Activated T-helper 1 cell treated with Interleukin-2 at 50 U/mL for 16 hours (primary cell): ENCODE measurements around the gene THADA.

Experiments used
- DNase-seq: peaks from one replicate; pipeline ENCODE4 v3.0.0-alpha.2; 2020; ENCODE audit warnings: low read depth

Gene THADA

DNA sequence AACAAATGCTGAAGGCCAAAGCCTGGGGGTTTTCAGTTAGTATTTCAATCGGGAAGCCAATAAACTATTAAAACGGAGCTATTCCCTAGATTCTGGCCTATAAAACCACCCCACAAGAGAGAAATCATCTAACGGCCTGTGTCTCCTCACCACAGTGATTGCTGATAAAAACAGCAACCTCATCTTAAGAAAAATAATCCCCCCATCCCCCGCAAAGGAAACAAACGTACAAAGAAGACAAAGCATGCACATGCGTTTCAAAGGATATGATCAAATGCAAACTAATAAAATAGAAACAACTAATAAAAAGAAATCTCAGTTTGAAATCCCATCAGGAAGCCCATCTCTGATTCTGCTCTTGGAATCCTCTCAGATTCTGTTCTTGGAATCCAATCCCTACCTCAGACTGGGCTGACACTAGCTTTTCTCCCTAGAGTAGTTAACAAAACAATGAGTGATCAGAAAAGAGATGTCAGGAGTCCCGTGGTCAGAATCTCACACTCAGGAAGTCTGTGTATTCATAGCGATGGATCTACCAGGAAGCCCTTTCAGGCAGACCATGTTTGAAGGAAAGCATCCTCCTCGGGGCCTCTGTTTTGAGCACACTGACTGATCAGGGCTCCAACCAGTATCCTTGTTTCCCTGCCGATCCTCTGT lies 150.7 kb downstream of the THADA start:
- DNase-seq, result no peak

DNA sequence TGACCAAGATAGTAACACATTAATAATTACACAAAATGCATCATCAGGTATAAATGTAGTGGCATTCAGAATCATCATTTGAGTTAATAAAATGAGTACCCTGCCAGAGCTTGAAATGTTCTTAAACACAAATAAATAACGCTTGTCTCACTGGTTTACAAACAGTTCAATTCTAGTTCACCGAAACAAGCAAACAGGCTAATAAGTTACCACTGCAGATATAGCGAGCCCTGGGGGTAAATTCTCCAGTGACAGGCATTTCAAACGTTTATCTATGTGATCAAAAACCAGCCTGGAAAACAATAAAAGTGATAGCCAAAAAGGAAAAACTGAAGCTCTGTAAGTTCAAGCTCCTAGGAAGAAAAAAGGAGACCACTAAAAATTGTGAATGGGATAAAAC lies 152.6 kb downstream of the THADA start:
- DNase-seq, result no peak

- no peak for DNase-seq
Observed at GRCh38 chr2:43441195-43441594, 154.6 kb downstream of the THADA start.

- no peak for DNase-seq
Observed at GRCh38 chr2:43438858-43439655, 156.8 kb downstream of the THADA start.

- no peak for DNase-seq
Observed at GRCh38 chr2:43438342-43438741, 157.5 kb downstream of the THADA start.

- DNase-seq, result no peak
Observed at GRCh38 chr2:43437363-43437762, 158.5 kb downstream of the THADA start.

DNA sequence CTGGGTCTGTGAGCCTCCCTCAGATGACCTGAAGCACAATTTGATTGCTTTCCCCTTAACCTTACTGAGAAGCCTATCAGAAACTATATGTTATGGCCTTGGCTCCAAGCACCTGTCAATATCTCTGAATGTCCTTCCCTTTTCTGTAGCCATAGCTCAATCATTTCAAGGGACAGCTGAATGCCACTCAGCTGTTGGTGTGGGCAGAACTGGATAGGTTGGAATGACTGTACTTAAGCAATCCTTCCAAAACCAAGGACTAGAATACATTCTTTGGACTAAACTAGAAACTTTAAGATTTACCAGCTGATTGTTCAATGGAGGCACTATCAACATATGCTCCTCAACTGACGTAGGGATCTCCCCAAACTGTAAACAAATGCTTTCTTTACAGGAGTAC lies 159.4 kb downstream of the THADA start:
- DNase-seq, result no peak

DNA sequence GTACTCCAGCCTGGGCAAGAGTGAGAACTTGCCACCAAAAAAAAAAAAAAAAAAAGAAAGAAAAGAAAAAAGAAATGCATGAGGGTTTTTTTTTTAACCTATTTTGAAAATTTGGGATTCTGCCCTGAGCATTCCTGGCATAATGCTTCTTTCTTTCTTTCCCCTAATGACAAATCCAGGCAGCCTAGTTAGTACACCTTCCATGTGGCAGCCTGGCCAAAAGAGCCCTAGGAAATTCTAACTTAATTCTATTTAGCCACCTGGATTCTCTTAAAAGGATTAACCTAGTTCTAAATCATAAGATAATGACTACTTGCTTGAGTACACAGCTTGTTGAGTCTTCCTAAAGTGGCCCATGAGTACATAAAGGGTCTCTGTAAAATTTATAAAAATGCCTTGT lies 160.1 kb downstream of the THADA start:
- DNase-seq, result no peak

- no peak for DNase-seq
Observed at GRCh38 chr2:43430489-43430888, 165.3 kb downstream of the THADA start.

GRCh38 chr2:43429369-43429768 lies 166.5 kb downstream of the THADA start:
- DNase-seq, result no peak

- DNase-seq, result no peak
Observed at GRCh38 chr2:43427032-43427424, 168.8 kb downstream of the THADA start.

DNA sequence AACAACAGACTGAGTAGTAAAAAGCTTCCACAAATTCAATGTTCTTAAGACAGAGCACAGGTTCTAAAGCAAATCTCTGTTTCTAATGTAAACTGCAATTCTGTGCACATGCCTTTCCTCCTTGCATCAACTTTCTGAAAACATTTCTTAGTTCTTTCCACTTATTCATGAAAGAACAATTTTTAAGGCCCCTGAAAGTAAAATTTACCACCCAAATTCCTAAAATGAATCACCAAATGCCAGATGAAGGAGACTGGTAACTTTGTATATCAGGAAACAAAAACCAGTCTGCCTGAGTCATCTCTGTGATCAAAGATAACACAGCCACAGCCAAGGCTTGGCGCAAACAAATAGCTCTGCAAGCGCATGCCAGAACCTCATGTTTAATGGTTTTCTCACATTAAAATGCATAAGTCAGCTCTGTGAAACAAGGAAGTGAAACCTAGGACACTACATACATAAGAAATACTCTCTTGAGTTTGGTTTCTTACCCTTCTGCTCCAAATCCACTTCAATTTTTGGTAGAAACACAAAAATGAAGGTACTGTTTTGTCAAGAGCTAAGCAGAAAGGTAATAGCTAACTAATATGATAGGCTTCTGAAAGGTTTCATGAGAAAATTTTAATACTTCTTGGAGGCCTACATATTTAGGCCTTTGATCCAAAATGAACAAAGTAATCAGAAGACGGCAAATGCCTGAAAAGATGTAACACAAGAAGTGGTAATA lies 169.4 kb downstream of the THADA start:
- peak; percentile 37 for DNase-seq

- DNase-seq, result no peak
Observed at GRCh38 chr2:43425659-43426058, 170.2 kb downstream of the THADA start.

DNA sequence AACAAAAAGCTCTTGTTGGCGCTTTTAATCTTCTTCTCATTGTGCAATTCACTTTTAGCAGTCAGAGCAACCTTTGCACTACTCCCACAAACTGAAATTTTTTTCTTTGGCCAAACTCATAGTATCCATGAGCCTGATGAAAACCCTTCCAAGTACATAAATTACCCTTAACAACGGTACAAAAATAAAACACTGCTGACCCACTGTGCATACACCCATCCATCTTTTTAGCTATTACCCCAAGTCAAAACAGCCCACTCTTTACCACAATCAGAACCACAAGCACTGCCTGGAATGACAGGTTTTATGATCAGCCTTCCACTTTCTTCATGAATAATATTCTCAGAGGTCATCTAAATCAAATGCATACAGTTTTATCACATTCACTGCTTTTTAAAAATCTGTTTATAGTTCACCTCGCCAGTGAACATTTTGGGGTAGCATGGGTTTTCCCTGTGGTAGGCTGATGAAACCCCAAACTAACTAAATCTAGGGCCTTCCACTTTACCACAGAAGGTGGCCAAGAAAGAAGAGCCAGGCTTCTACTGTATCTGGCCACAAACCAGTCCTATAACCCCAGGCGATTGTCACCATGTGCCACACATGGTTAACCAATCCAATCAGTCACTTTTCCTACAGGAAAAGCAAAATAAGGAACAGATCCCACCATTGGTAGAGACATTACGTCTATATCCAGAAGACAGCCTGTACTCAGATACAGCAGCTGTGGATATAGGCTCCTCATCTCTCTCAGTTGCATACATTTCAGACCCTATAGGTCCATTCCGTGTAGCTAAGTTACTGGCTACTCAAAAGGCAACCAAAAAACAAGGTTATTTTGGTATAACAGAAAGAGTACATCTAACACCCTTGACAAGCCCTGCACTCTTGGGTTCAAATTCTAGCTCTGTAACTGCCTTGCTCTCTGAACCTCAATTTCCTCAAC lies 171.3 kb downstream of the THADA start:
- no peak for DNase-seq

GRCh38 chr2:43423941-43424261 lies 171.9 kb downstream of the THADA start:
- DNase-seq, result no peak

- DNase-seq, result no peak
Observed at GRCh38 chr2:43421194-43421593, 174.6 kb downstream of the THADA start.

- DNase-seq, result no peak
Observed at GRCh38 chr2:43420389-43420801, 175.4 kb downstream of the THADA start.

GRCh38 chr2:43419876-43420275 lies 176.0 kb downstream of the THADA start:
- DNase-seq, result no peak

- no peak for DNase-seq
Observed at GRCh38 chr2:43419243-43419642, 176.6 kb downstream of the THADA start.

GRCh38 chr2:43418680-43419079 lies 177.2 kb downstream of the THADA start:
- no peak for DNase-seq

DNA sequence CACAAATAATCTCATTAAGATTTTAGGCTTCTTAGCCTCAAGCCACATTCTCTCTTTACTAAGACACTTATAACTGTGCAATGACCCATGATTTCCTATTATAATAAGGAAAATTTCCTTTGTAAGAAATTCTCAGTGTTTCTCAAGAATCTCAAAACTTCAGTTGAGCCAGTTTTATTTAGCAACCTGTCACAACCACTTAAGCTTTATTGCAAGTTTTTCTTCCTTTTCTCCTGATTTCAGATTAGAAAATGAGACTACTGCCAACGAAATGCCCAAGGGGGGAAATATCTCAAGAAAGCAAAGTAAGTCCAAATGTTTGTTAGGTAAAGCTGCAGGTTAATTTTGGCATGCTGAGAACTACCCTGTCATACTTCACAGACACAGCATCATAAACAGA lies 178.5 kb downstream of the THADA start:
- DNase-seq, result no peak

GRCh38 chr2:43415592-43415991 lies 180.2 kb downstream of the THADA start:
- DNase-seq, result no peak
